CD4-positive, alpha-beta T cell (primary cell): Measurements from ENCODE around the gene RNF115. TPM values are rescaled to one million over a fixed set of nuclear protein-coding genes. Genes with fewer than 3 reads are reported as not detected.

Source experiments
- ATAC-seq: fragments of 200-7000 bp; cut with Tn5 transposase; one replicate; pipeline ENCODE4 v1.10.0; 2022; ENCODE audit warnings: mild to moderate bottlenecking; ENCODE audit not compliant: poor library complexity
- CTCF ChIA-PET: fragments of 350-600 bp; sonication (Branson Sonifier 250); formaldehyde crosslinking; loops from one replicate; lab custom pipeline; 2021; ENCODE audit warnings: antibody characterized with exemption, inconsistent platforms; lab: Charles Lee
- POLR2A ChIA-PET: fragments of 350-600 bp; sonication (Branson Sonifier 250); formaldehyde crosslinking; loops from one replicate; lab custom pipeline; 2021; ENCODE audit warnings: antibody characterized with exemption, inconsistent platforms; lab: Charles Lee
- DNase-seq, 14 experiments: peaks; one replicate each; pipeline ENCODE4 v3.0.0-alpha.2; 2013 to 2020; ENCODE audit warnings: mixed read lengths in 2 of 14
- H3K27ac ChIP-seq, 2 donors: one replicate each; pipeline versions ENCODE4 v1.5.1 to v1.7.0; 2013; ENCODE audit warnings: low read length in 2 of 2, low read depth in 1 of 2, mild to moderate bottlenecking in 1 of 2
- H3K27me3 ChIP-seq, 2 experiments: 1 replicate in 1 of 2; 2 replicates in 1 of 2; pipeline versions ENCODE4 v1.6.1 to v1.7.0; 2013; ENCODE audit warnings: low read length in 2 of 2, control low read depth in 1 of 2, mild to moderate bottlenecking in 1 of 2, moderate library complexity in 1 of 2; ENCODE audit not compliant: insufficient read depth in 2 of 2, control insufficient read depth in 1 of 2
- H3K36me3 ChIP-seq: one replicate; pipeline ENCODE4 v1.6.1; 2013; ENCODE audit warnings: low read length, control low read depth; ENCODE audit not compliant: insufficient read depth
- H3K4me1 ChIP-seq: one replicate; pipeline ENCODE4 v1.6.1; 2013; ENCODE audit warnings: low read length, control low read depth; ENCODE audit not compliant: insufficient read depth
- H3K4me3 ChIP-seq: one replicate; pipeline ENCODE4 v1.5.1; 2013; ENCODE audit warnings: mild to moderate bottlenecking, low read length, moderate library complexity
- H3K9me3 ChIP-seq, 2 experiments: 1 replicate in 1 of 2; 2 replicates in 1 of 2; pipeline versions ENCODE4 v1.6.1 to v1.7.0; 2013; ENCODE audit warnings: low read length in 2 of 2, mild to moderate bottlenecking in 2 of 2, control low read depth in 1 of 2, moderate library complexity in 1 of 2; ENCODE audit not compliant: control insufficient read depth in 1 of 2, insufficient read depth in 1 of 2
- H3K27ac Mint-ChIP-seq: one replicate; pipeline ENCODE4 v1.8.0; 2020; ENCODE audit warnings: mixed read lengths
- H3K27me3 Mint-ChIP-seq: one replicate; pipeline ENCODE4 v1.8.0; 2021; ENCODE audit warnings: mixed read lengths
- H3K36me3 Mint-ChIP-seq: one replicate; pipeline ENCODE4 v1.8.0; 2021; ENCODE audit warnings: low read depth, mixed read lengths
- H3K4me1 Mint-ChIP-seq: one replicate; pipeline ENCODE4 v1.8.0; 2021; ENCODE audit warnings: low read depth, mixed read lengths
- H3K4me3 Mint-ChIP-seq: one replicate; pipeline ENCODE4 v1.8.0; 2020; ENCODE audit warnings: mild to moderate bottlenecking, mixed read lengths
- H3K9me3 Mint-ChIP-seq: one replicate; pipeline ENCODE4 v1.8.0; 2020; ENCODE audit warnings: mixed read lengths
- intact Hi-C, 2 experiments: fragments of 100-400 bp; cut with DNase I in 1 of 2; cut with micrococcal nuclease in 1 of 2; formaldehyde crosslinking; loops; one replicate each; pipeline versions ENCODE4 v1.15.1 to v1.9.0; 2023 to 2025; cut with DNase I, micrococcal nuclease
- total RNA-seq, 174 experiments: library from RNA in 2 of 174; stranded (reverse) in 2 of 174; gene quantifications; one replicate each; pipeline ENCODE4 v1.2.3 and lab custom pipeline; 2021 to 2026
- TF ChIP-seq, protein P1 (sequence below): fragments of 200-600 bp; IDR thresholded peaks from one replicate; pipeline ENCODE4 v1.8.0; 2022; ENCODE audit warnings: antibody characterized with exemption, mild to moderate bottlenecking

The RNF115 gene
- total RNA-seq, 2 experiments from 2014 or later = 11.4 to 11.9 TPM

DNA sequence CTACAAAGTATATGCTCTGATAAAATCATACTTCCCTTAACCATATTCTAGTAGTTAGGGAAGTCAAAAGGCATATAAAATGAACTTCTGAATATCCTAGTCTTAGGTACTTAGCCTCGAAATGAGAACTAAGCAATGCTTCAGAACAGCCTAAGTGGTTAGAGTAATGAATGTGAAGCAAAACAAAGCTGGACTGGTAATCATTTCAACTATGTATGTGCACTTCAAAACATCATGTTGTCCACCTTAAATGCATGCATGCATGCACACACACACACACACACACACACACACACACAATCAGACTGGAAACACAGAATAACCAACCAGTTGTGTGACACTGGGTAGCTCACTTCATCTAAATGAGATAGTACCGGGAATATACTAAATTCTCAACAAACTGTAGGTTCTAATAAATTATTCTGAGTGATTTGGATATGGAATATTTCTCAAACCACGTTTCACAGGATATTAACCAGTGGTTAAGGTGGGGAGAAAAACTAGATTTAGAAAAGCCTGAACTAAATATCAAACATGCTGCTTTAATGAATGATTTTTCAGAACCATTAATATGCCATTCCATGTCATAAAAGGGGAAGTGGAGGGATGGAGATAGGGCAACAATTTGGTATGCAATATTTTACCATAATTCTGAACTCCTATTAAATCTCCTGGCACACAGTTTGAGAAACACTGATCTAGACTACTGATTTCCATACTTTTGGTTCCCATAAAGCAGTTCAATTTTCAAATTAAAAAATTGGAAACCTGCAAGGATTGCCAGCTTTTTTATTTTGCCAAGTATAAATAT, 19.5 kb downstream of the RNF115 start:
- Mint-ChIP-seq H3K27me3 (no peaks in the 10 kb centered on the region), H3K9me3 (no peaks in the 10 kb centered on the region), H3K27ac (no peak overlapping the region), H3K36me3 (peaks cover 12% of the 10 kb centered on the region), H3K4me3 (no peak overlapping the region), H3K4me1 (peaks cover 64% of the 10 kb centered on the region)
- intact Hi-C loops = no loop called here
- TF ChIP-seq, protein P1, sequence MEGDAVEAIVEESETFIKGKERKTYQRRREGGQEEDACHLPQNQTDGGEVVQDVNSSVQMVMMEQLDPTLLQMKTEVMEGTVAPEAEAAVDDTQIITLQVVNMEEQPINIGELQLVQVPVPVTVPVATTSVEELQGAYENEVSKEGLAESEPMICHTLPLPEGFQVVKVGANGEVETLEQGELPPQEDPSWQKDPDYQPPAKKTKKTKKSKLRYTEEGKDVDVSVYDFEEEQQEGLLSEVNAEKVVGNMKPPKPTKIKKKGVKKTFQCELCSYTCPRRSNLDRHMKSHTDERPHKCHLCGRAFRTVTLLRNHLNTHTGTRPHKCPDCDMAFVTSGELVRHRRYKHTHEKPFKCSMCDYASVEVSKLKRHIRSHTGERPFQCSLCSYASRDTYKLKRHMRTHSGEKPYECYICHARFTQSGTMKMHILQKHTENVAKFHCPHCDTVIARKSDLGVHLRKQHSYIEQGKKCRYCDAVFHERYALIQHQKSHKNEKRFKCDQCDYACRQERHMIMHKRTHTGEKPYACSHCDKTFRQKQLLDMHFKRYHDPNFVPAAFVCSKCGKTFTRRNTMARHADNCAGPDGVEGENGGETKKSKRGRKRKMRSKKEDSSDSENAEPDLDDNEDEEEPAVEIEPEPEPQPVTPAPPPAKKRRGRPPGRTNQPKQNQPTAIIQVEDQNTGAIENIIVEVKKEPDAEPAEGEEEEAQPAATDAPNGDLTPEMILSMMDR = no peak
- H3K9me3 ChIP-seq = no peaks in the 10 kb centered on the region
- H3K4me1 ChIP-seq = no peaks in the 10 kb centered on the region
- H3K27me3 ChIP-seq = no peaks in the 10 kb centered on the region
- H3K36me3 ChIP-seq = peaks cover 3% of the 10 kb centered on the region
- ATAC-seq = no peak
- POLR2A ChIA-PET = interaction anchor here (1.6 kb wide), 1 partner anchor 20 kb away, joined by 5 read pairs; no protein-coding TSS in a partner anchor
- no peak overlapping the region for H3K27ac ChIP-seq
- DNase-seq = no peak
- H3K4me3 ChIP-seq = no peak overlapping the region
- CTCF ChIA-PET = no interaction called here

- H3K4me3 ChIP-seq = no peak overlapping the region
- no peaks in the 10 kb centered on the region for H3K27me3 ChIP-seq
- no peak overlapping the region for H3K4me3 Mint-ChIP-seq
- H3K9me3 ChIP-seq = peaks cover 4 to 14% of the 10 kb centered on the region in 2 experiments
- POLR2A ChIA-PET = no interaction called here
- H3K27me3 Mint-ChIP-seq = no peaks in the 10 kb centered on the region
- no peak overlapping the region for H3K27ac Mint-ChIP-seq
- peaks cover 46% of the 10 kb centered on the region for H3K4me1 Mint-ChIP-seq
- DNase-seq (no peak), ATAC-seq (no peak)
- TF ChIP-seq, protein P1 = no peak
- no peaks in the 10 kb centered on the region for H3K4me1 ChIP-seq
- H3K9me3 Mint-ChIP-seq = peaks cover 7% of the 10 kb centered on the region
- H3K36me3 Mint-ChIP-seq = peaks cover 57% of the 10 kb centered on the region
- intact Hi-C loops = no loop called here
- CTCF ChIA-PET = no interaction called here
- no peaks in the 10 kb centered on the region for H3K36me3 ChIP-seq
- no peak overlapping the region for H3K27ac ChIP-seq
Observed at GRCh38 chr1:145799806-145800205, 24.1 kb downstream of the RNF115 start.

DNA sequence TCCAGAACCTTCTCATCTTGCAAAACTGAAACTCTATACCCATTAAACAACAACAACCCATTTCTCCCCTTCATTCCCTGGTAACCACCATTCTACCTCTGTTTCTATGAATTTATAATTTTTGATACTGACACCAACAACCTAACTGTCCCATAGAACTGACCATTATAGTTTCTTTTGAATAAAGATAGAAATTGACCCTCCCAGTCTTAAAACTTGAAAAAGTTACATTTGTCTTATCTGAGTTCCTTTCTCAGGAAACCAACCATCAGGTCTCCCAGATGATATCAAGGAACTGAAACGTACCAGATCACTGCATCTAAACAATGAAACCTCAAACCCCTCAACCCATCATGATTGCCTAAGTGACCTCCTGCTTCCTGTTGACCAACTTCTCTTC, 27.1 kb downstream of the RNF115 start:
- POLR2A ChIA-PET = no interaction called here
- Histone ChIP-seq H3K27me3 (no peaks in the 10 kb centered on the region), H3K4me1 (no peaks in the 10 kb centered on the region), H3K9me3 (peaks cover 4 to 14% of the 10 kb centered on the region in 2 experiments), H3K36me3 (no peaks in the 10 kb centered on the region), H3K27ac (no peak overlapping the region), H3K4me3 (no peak overlapping the region)
- TF ChIP-seq, protein P1 = no peak
- ATAC-seq (no peak), DNase-seq (no peak)
- H3K4me3 Mint-ChIP-seq = no peak overlapping the region
- no peaks in the 10 kb centered on the region for H3K27me3 Mint-ChIP-seq
- peaks cover 7% of the 10 kb centered on the region for H3K9me3 Mint-ChIP-seq
- intact Hi-C loops = no loop called here
- peaks cover 75% of the 10 kb centered on the region for H3K36me3 Mint-ChIP-seq
- no peak overlapping the region for H3K27ac Mint-ChIP-seq
- peaks cover 22% of the 10 kb centered on the region for H3K4me1 Mint-ChIP-seq
- CTCF ChIA-PET = no interaction called here
